PFSK-1 (cell line): ENCODE data around the gene PRX.

Experiments used
- FOXP2 ChIP-seq: optimal IDR thresholded peaks from 2 replicates; pipeline ENCODE3; 2011; ENCODE audit warnings: borderline replicate concordance, control low read depth, inconsistent platforms; ENCODE audit not compliant: insufficient read depth; ENCODE audit errors: extremely low read length, extremely low read depth
- POLR2AphosphoS5 ChIP-seq: IDR thresholded peaks from 2 replicates; pipeline ENCODE4 v1.6.1; 2012; ENCODE audit warnings: low read depth, mild to moderate bottlenecking, control low read depth, low read length, moderate library complexity
- SIN3A ChIP-seq: IDR thresholded peaks from 2 replicates; pipeline ENCODE4 v1.6.1; 2012; ENCODE audit warnings: mild to moderate bottlenecking, low read length, moderate library complexity, borderline replicate concordance; ENCODE audit not compliant: insufficient read depth
- TAF1 ChIP-seq: IDR thresholded peaks from 2 replicates; pipeline ENCODE4 v1.6.1; 2012; ENCODE audit warnings: low read length, control low read depth, borderline replicate concordance; ENCODE audit not compliant: insufficient read depth
- TF ChIP-seq, protein P1 (sequence below), 2 experiments: IDR thresholded peaks; 2 replicates each; pipeline versions ENCODE4 v1.6.1 to v1.8.0; 2011 to 2012; ENCODE audit warnings: low read depth in 2 of 2, low read length in 2 of 2, control low read depth in 1 of 2, inconsistent platforms in 1 of 2, mild to moderate bottlenecking in 1 of 2, moderate library complexity in 1 of 2; ENCODE audit not compliant: insufficient read depth in 1 of 2

PRX gene

DNA sequence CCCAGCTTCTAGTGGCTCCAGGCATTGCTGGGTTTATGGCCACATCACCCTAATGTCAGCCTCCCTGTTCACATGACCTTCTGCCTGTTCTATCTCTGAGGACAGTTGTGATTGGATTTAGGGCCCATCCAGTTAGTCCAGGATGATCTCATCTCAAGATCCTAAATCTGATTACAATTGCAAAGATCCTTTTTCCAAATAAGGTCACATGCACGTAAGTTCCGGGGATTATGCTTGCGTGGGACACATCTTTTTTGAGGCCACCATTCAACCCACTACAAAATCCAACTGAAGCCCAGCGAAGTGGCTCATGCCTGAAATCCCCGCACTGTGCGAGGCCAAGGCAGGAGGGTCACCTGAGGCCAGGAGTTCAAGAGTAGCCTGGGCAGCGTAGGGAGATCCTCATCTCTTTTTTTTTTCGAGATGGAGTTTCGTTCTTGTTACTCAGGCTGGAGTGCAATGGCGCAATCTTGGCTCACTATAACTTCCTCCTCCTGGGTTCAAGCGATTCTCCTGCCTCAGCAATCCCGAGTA lies 52.4 kb downstream of the PRX start:
- no peak for TF ChIP-seq FOXP2
- TF ChIP-seq, protein P1, sequence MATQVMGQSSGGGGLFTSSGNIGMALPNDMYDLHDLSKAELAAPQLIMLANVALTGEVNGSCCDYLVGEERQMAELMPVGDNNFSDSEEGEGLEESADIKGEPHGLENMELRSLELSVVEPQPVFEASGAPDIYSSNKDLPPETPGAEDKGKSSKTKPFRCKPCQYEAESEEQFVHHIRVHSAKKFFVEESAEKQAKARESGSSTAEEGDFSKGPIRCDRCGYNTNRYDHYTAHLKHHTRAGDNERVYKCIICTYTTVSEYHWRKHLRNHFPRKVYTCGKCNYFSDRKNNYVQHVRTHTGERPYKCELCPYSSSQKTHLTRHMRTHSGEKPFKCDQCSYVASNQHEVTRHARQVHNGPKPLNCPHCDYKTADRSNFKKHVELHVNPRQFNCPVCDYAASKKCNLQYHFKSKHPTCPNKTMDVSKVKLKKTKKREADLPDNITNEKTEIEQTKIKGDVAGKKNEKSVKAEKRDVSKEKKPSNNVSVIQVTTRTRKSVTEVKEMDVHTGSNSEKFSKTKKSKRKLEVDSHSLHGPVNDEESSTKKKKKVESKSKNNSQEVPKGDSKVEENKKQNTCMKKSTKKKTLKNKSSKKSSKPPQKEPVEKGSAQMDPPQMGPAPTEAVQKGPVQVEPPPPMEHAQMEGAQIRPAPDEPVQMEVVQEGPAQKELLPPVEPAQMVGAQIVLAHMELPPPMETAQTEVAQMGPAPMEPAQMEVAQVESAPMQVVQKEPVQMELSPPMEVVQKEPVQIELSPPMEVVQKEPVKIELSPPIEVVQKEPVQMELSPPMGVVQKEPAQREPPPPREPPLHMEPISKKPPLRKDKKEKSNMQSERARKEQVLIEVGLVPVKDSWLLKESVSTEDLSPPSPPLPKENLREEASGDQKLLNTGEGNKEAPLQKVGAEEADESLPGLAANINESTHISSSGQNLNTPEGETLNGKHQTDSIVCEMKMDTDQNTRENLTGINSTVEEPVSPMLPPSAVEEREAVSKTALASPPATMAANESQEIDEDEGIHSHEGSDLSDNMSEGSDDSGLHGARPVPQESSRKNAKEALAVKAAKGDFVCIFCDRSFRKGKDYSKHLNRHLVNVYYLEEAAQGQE (IDR thresholded peaks at IDR 0.05; ENCODE audit: insufficient read depth in 1 of 2, low read depth in 2 of 2, low read length in 2 of 2): no peak
- no peak for TF ChIP-seq SIN3A
- no peak for TF ChIP-seq POLR2AphosphoS5
- no peak for TF ChIP-seq TAF1

DNA sequence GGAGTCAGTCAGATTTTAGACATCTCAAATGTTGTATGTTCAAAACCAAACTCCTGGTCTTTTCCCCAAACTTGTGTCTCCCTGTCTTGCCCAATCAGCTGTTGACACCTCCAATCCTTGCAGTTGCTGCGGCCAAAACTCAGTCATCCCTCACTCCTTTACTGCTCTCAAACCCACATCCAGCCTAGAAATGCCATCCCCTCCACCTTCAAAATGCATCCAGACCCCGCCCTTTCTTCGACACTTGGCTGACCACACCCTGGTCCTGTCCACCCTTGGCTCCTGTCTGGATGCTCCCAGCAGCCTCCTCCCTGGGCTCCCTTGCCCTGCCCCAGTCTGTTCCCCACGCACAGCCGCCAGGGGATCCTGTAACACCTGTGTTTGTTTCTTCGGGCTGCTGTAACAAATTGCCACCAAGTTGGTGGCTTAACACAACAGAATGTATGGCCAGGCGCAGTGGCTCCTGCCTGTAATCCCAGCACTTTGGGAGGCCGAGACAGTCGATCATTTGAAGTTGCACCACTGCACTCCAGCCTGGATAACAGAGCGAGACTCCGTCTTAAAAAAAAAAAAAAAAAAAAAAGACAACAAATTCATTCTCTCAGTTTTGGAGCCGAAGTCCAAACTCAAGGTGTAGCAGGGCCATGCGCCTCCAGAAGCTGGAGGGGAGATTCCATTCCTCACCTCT lies 53.0 kb downstream of the PRX start:
- TF ChIP-seq, protein P1 (IDR thresholded peaks at IDR 0.05; ENCODE audit: insufficient read depth in 1 of 2, low read depth in 2 of 2, low read length in 2 of 2): no peak
- no peak for TF ChIP-seq POLR2AphosphoS5
- no peak for TF ChIP-seq FOXP2
- no peak for TF ChIP-seq TAF1
- no peak for TF ChIP-seq SIN3A

DNA sequence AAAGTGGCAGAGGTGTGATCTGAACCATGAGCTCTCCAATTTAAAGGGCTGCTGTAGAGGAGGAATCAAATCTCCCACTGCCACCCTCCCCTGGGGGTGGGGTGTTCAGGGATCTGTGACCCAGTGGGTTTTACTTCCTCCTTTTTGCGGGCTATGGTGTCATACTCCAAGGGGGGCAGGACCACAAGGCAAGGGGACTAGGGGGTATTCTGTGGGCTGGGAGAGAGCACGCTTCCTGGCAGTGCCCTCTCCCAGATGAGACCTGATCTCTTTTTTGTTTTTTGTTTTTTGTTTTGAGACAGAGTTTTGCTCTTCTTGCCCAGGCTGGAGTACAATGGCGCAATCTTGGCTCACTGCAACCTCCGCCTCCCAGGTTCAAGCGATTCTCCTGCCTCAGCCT lies 54.4 kb downstream of the PRX start:
- TF ChIP-seq, protein P1 (IDR thresholded peaks at IDR 0.05; ENCODE audit: insufficient read depth in 1 of 2, low read depth in 2 of 2, low read length in 2 of 2): no peak
- TF ChIP-seq TAF1: no peak
- no peak for TF ChIP-seq POLR2AphosphoS5
- TF ChIP-seq FOXP2: no peak
- TF ChIP-seq SIN3A: no peak

DNA sequence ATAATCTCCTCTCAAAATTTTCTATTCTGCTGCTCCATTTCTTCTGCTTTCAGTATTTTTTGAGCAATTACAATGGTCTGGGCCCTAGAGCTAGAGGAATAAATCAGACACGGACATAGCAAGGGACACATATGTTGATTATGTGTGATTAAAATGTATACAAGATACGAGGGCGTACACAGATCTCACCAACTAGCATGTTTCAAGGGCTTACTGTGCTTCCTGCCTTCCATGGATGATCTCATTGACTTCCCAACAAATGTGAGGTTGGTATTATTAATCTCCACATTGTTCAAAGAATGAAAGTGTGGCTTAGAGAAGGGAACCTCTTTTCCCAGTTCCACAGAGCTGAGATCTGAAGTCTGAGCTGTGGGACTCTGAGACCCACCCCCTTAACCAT lies 55.5 kb downstream of the PRX start:
- TF ChIP-seq POLR2AphosphoS5: no peak
- TF ChIP-seq TAF1: no peak
- TF ChIP-seq, protein P1 (IDR thresholded peaks at IDR 0.05; ENCODE audit: insufficient read depth in 1 of 2, low read depth in 2 of 2, low read length in 2 of 2): no peak
- no peak for TF ChIP-seq SIN3A
- no peak for TF ChIP-seq FOXP2
